Lung (tissue), 12 donors: ENCODE measurements around the gene KLK15. TPM values are rescaled to one million over a fixed set of nuclear protein-coding genes. Genes with fewer than 3 reads are reported as not detected.

Source experiments
- ATAC-seq: fragments of 200-7000 bp; cut with Tn5 transposase; one replicate; pipeline ENCODE4 v1.9.1; 2020; ENCODE audit warnings: moderate number of reproducible peaks; ENCODE audit not compliant: insufficient read depth, low FRiP score
- DNase-seq, 3 donors: peaks; one replicate each; pipeline ENCODE4 v3.0.0-alpha.2; 2013 to 2017
- H3K27ac ChIP-seq, 2 donors: one replicate each; pipeline ENCODE4 v1.5.1; 2013; ENCODE audit warnings: mild to moderate bottlenecking in 2 of 2, moderate library complexity in 2 of 2, control low read depth in 1 of 2, inconsistent platforms in 1 of 2, low read depth in 1 of 2, low read length in 1 of 2
- H3K27me3 ChIP-seq, 3 donors: one replicate each; pipeline ENCODE4 v1.5.1; 2013; ENCODE audit warnings: low read length in 2 of 3; ENCODE audit not compliant: control insufficient read depth in 3 of 3, insufficient read depth in 3 of 3
- H3K36me3 ChIP-seq, 4 donors: one replicate each; pipeline ENCODE4 v1.5.1; 2013; ENCODE audit warnings: low read length in 4 of 4, mild to moderate bottlenecking in 1 of 4, moderate library complexity in 1 of 4; ENCODE audit not compliant: control insufficient read depth in 4 of 4, insufficient read depth in 4 of 4
- H3K4me1 ChIP-seq, 5 donors: one replicate each; pipeline ENCODE4 v1.5.1; 2013; ENCODE audit warnings: low read length in 5 of 5, mild to moderate bottlenecking in 2 of 5, moderate library complexity in 1 of 5; ENCODE audit not compliant: control insufficient read depth in 5 of 5, insufficient read depth in 5 of 5
- H3K4me3 ChIP-seq: one replicate; pipeline ENCODE4 v1.5.1; 2013; ENCODE audit warnings: mild to moderate bottlenecking, control low read depth, moderate library complexity
- H3K9ac ChIP-seq, 2 donors: one replicate each; pipeline ENCODE4 v1.5.1; 2013; ENCODE audit warnings: low read length in 2 of 2, control low read depth in 1 of 2; ENCODE audit not compliant: insufficient read depth in 1 of 2
- H3K9me3 ChIP-seq, 4 donors: one replicate each; pipeline ENCODE4 v1.5.1; 2013; ENCODE audit warnings: low read length in 3 of 4, mild to moderate bottlenecking in 1 of 4, moderate library complexity in 1 of 4; ENCODE audit not compliant: control insufficient read depth in 4 of 4, insufficient read depth in 3 of 4
- CTCF ChIP-seq: IDR thresholded peaks from 2 replicates; pipeline ENCODE4 v1.5.1; 2012; ENCODE audit warnings: mild to moderate bottlenecking; ENCODE audit errors: control extremely low read depth, extremely low read depth
- WGBS, 2 donors: extraction: QIAGEN DNeasy Blood & Tissue Kit; methylation state at CpG; one replicate each; pipeline ENCODE4 v1.1.7; 2013; 5-methylcytosine and 5-hydroxymethylcytosine counted together
- polyA plus RNA-seq, 2 donors: library from polyadenylated mRNA; stranded (reverse); fragments of 200-250 nt; gene quantifications; one replicate each; pipeline ENCODE4 v1.2.1, GENCODE V29; 2013
- total RNA-seq, 2 donors: library from RNA; depleted of rRNA in 1 of 2; stranded (reverse); fragments of >200 nt in 1 of 2; gene quantifications; one replicate each; pipeline ENCODE4 v1.2.1, GENCODE V29; 2014 to 2021
- donor health status: control.
- donor health status: control.
- donor health status: Bipolar disorder and iron deficiency.
- donor health status: healthy.
- donor health status: DM: yes; HTN: yes; CAD: no.

The KLK15 gene
- total and polyA plus RNA-seq, 4 donors = not detected

GRCh38 chr19:50803633-50804419, 29.5 kb downstream of the KLK15 start:
- Histone ChIP-seq H3K36me3 (peaks cover 0 to 11% (median 5%) of the 10 kb centered on the region in 4 donors), H3K4me3 (peak overlapping the region; percentile 99), H3K4me1 (peaks cover 2 to 14% (median 11%) of the 10 kb centered on the region in 5 donors), H3K9ac (peak overlapping the region; percentile 85 to 100), H3K27ac (peak overlapping the region; percentile 82 to 94), H3K9me3 (no peaks in the 10 kb centered on the region), H3K27me3 (no peaks in the 10 kb centered on the region)
- 1% methylated on average over 40 of the region's 40 CpGs for WGBS, 2 donors
- TF ChIP-seq CTCF = no peak
- peak in 1 of 3 donors; percentile 29 for DNase-seq
- no peak for ATAC-seq

- H3K9me3 ChIP-seq = no peaks in the 10 kb centered on the region
- no peak for DNase-seq
- H3K27me3 ChIP-seq = no peaks in the 10 kb centered on the region
- no peak overlapping the region for H3K27ac ChIP-seq
- no peak overlapping the region for H3K9ac ChIP-seq
- H3K4me1 ChIP-seq = peaks cover 2 to 14% (median 11%) of the 10 kb centered on the region in 5 donors
- TF ChIP-seq CTCF = no peak
- WGBS, 2 donors = 85 to 90% methylated on average over 8 of the region's 8 CpGs
- H3K36me3 ChIP-seq = peaks cover 4 to 26% (median 18%) of the 10 kb centered on the region in 4 donors
- no peak overlapping the region for H3K4me3 ChIP-seq
- ATAC-seq = no peak
These were observed 32.3 kb downstream of the KLK15 start for GRCh38 chr19:50801107-50801506.

- no peaks in the 10 kb centered on the region for H3K27me3 ChIP-seq
- no peak for DNase-seq
- no peak overlapping the region for H3K9ac ChIP-seq
- peaks cover 4 to 33% (median 18%) of the 10 kb centered on the region in 4 donors for H3K36me3 ChIP-seq
- no peak for TF ChIP-seq CTCF
- no peak for ATAC-seq
- H3K4me1 ChIP-seq = peaks cover 2 to 14% (median 11%) of the 10 kb centered on the region in 5 donors
- no peaks in the 10 kb centered on the region for H3K9me3 ChIP-seq
- WGBS, 2 donors = 83 to 86% methylated on average over 3 of the region's 3 CpGs
- H3K4me3 ChIP-seq = no peak overlapping the region
- no peak overlapping the region for H3K27ac ChIP-seq
These were observed 33.9 kb downstream of the KLK15 start for GRCh38 chr19:50799547-50799851.
